MM.1S (cell line): ENCODE data around the gene CLDND2.

Source experiments
- DNase-seq: peaks from one replicate; pipeline ENCODE4 v3.0.0-alpha.2; 2015
- H2AFZ ChIP-seq: fragments of 300-600 bp; sonication (generic); 2 replicates; pipeline ENCODE4 v1.6.0; 2016; ENCODE audit warnings: antibody characterized with exemption, low read length
- H3F3A ChIP-seq: fragments of 300-600 bp; sonication (generic); 2 replicates; pipeline ENCODE4 v1.6.1; 2016; ENCODE audit warnings: mild to moderate bottlenecking, antibody characterized with exemption, low read length, moderate library complexity, mixed read lengths; ENCODE audit not compliant: insufficient read depth
- H3K27ac ChIP-seq: fragments of 300-600 bp; sonication (generic); 2 replicates; pipeline ENCODE4 v1.5.1; 2016; ENCODE audit warnings: mild to moderate bottlenecking, low read length
- H3K27me3 ChIP-seq: fragments of 300-600 bp; sonication (generic); replicated peaks from 2 replicates; pipeline ENCODE4 v1.6.0; 2016; ENCODE audit warnings: low read length; ENCODE audit not compliant: insufficient read depth
- H3K36me3 ChIP-seq: fragments of 300-600 bp; sonication (generic); replicated peaks from 2 replicates; pipeline ENCODE4 v1.6.1; 2016; ENCODE audit warnings: mild to moderate bottlenecking, low read length, mixed read lengths; ENCODE audit not compliant: insufficient read depth
- H3K4me1 ChIP-seq: fragments of 300-600 bp; sonication (generic); 2 replicates; pipeline ENCODE4 v1.6.1; 2016; ENCODE audit warnings: low read length, mixed read lengths
- H3K4me2 ChIP-seq: fragments of 300-600 bp; sonication (generic); 2 replicates; pipeline ENCODE4 v1.6.0; 2016; ENCODE audit warnings: low read depth, low read length
- H3K4me3 ChIP-seq: fragments of 300-600 bp; sonication (generic); 2 replicates; pipeline ENCODE4 v1.5.1; 2016; ENCODE audit warnings: low read length, mixed read lengths
- H3K79me2 ChIP-seq: fragments of 300-600 bp; sonication (generic); 2 replicates; pipeline ENCODE4 v1.6.1; 2016; ENCODE audit warnings: mixed run types, low read length, mixed read lengths
- H3K9ac ChIP-seq: fragments of 300-600 bp; sonication (generic); 2 replicates; pipeline ENCODE4 v1.6.1; 2016; ENCODE audit warnings: low read length, mixed read lengths
- H3K9me2 ChIP-seq: fragments of 300-600 bp; sonication (generic); replicated peaks from 2 replicates; pipeline ENCODE4 v1.6.1; 2016; ENCODE audit warnings: mild to moderate bottlenecking, low read length, mixed read lengths; ENCODE audit not compliant: insufficient read depth
- H3K9me3 ChIP-seq: fragments of 300-600 bp; sonication (generic); replicated peaks from 2 replicates; pipeline ENCODE4 v1.6.1; 2016; ENCODE audit warnings: mild to moderate bottlenecking, low read length, mixed read lengths; ENCODE audit not compliant: insufficient read depth
- H4K20me1 ChIP-seq: fragments of 300-600 bp; sonication (generic); 2 replicates; pipeline ENCODE4 v1.6.1; 2016; ENCODE audit warnings: mild to moderate bottlenecking, low read length, moderate library complexity, mixed read lengths; ENCODE audit not compliant: insufficient read depth
- CTCF ChIP-seq: fragments of 300-600 bp; sonication (generic); IDR thresholded peaks from 2 replicates; pipeline ENCODE4 v1.5.1; 2016; ENCODE audit warnings: antibody characterized with exemption, low read length, mixed read lengths
- EZH2 ChIP-seq: fragments of 300-600 bp; sonication (generic); optimal IDR thresholded peaks from 2 replicates; pipeline ENCODE3; 2017; ENCODE audit warnings: low read depth, mild to moderate bottlenecking, antibody characterized with exemption, low read length, mixed read lengths
- EZH2phosphoT487 ChIP-seq: fragments of 300-600 bp; sonication (generic); IDR thresholded peaks from 2 replicates; pipeline ENCODE4 v1.6.1; 2018; ENCODE audit warnings: antibody characterized with exemption, low read length

The CLDND2 gene

GRCh38 chr19:51337861-51338562 lies 30.8 kb downstream of the CLDND2 start:
- DNase-seq = no peak
- Histone ChIP-seq H3K4me3 (no peak overlapping the region), H3K4me2 (no peak overlapping the region), H3K36me3 (no peaks in the 10 kb centered on the region), H3K79me2 (no peaks in the 10 kb centered on the region), H2AFZ (no peak overlapping the region), H3K9me2 (no peaks in the 10 kb centered on the region), H3K27ac (no peak overlapping the region), H3F3A (no peaks in the 10 kb centered on the region), H4K20me1 (no peaks in the 10 kb centered on the region), H3K27me3 (no peaks in the 10 kb centered on the region), H3K4me1 (no peaks in the 10 kb centered on the region), H3K9ac (no peak overlapping the region), H3K9me3 (no peaks in the 10 kb centered on the region)
- TF ChIP-seq EZH2 (no peak), EZH2phosphoT487 (no peak), CTCF (no peak)

GRCh38 chr19:51337141-51337860 lies 31.5 kb downstream of the CLDND2 start:
- H3K9me2 ChIP-seq = no peaks in the 10 kb centered on the region
- no peaks in the 10 kb centered on the region for H3K36me3 ChIP-seq
- H3K79me2 ChIP-seq = no peaks in the 10 kb centered on the region
- H3F3A ChIP-seq = no peaks in the 10 kb centered on the region
- H3K4me1 ChIP-seq = no peaks in the 10 kb centered on the region
- no peak overlapping the region for H3K4me2 ChIP-seq
- TF ChIP-seq EZH2phosphoT487 = no peak
- TF ChIP-seq CTCF = no peak
- no peak for TF ChIP-seq EZH2
- H3K4me3 ChIP-seq = no peak overlapping the region
- no peak overlapping the region for H3K9ac ChIP-seq
- H3K9me3 ChIP-seq = no peaks in the 10 kb centered on the region
- H4K20me1 ChIP-seq = no peaks in the 10 kb centered on the region
- H2AFZ ChIP-seq = no peak overlapping the region
- no peaks in the 10 kb centered on the region for H3K27me3 ChIP-seq
- DNase-seq = no peak
- no peak overlapping the region for H3K27ac ChIP-seq

- no peak overlapping the region for H3K27ac ChIP-seq
- no peak overlapping the region for H2AFZ ChIP-seq
- no peak for DNase-seq
- no peaks in the 10 kb centered on the region for H3K9me3 ChIP-seq
- H3K4me2 ChIP-seq = no peak overlapping the region
- TF ChIP-seq EZH2phosphoT487 (no peak), EZH2 (no peak), CTCF (no peak)
- H3F3A ChIP-seq = no peaks in the 10 kb centered on the region
- H3K9ac ChIP-seq = no peak overlapping the region
- no peaks in the 10 kb centered on the region for H3K9me2 ChIP-seq
- no peaks in the 10 kb centered on the region for H3K79me2 ChIP-seq
- no peaks in the 10 kb centered on the region for H3K4me1 ChIP-seq
- H3K36me3 ChIP-seq = no peaks in the 10 kb centered on the region
- no peak overlapping the region for H3K4me3 ChIP-seq
- H4K20me1 ChIP-seq = no peaks in the 10 kb centered on the region
- no peaks in the 10 kb centered on the region for H3K27me3 ChIP-seq
These were observed 34.9 kb downstream of the CLDND2 start for GRCh38 chr19:51333836-51334460.
